HCT116 (cell line): ENCODE measurements around the gene LRRC74B. TPM values are rescaled to one million over a fixed set of nuclear protein-coding genes. Genes with fewer than 3 reads are reported as not detected.
A peak's percentile ranks its signal among the peaks of the same experiment; 100 is the strongest.

ENCODE experiments used
- ATAC-seq: fragments of 200-7000 bp; cut with Tn5 transposase; 2 replicates; pipeline ENCODE4 v1.9.1; 2020; ENCODE audit warnings: mild to moderate bottlenecking, moderate library complexity
- BruUV-seq: library from RNA; stranded (reverse); fragments of 400-500 nt; replicated peaks from 2 replicates; lab custom pipeline; 2021; lab: Mats Ljungman, UMichigan
- CTCF ChIA-PET: fragments of 300-600 bp; sonication (Branson Sonifier 250); formaldehyde crosslinking; loops from one replicate; lab custom pipeline; 2021; ENCODE audit warnings: antibody characterized with exemption; lab: Charles Lee
- POLR2A ChIA-PET: fragments of 300-600, 350-600 bp; sonication (Branson Sonifier 250); formaldehyde crosslinking; loops from one replicate; lab custom pipeline; 2021; ENCODE audit warnings: antibody characterized with exemption; lab: Charles Lee
- RAD21 ChIA-PET, 2 experiments: fragments of 300-600 bp; sonication (Branson Sonifier 250); formaldehyde crosslinking; loops; one replicate each; lab custom pipeline; 2023; ENCODE audit warnings: low total read pairs in 2 of 2; ENCODE audit not compliant: uncharacterized antibody in 2 of 2, unreplicated experiment in 2 of 2, low non-redundant PET in 1 of 2; lab: Charles Lee
- DNase-seq: peaks from one replicate; pipeline ENCODE4 v3.0.0-alpha.2; 2010; ENCODE audit warnings: low read depth, low spot score
- H2AFZ ChIP-seq: fragments of 200-600 bp; shearing (Covaris generic), sonication (generic); 2 replicates; pipeline ENCODE4 v1.6.1; 2017; ENCODE audit warnings: low read depth, mixed run types, mixed read lengths, antibody characterized with exemption, low read length; ENCODE audit not compliant: poor library complexity, severe bottlenecking
- H3K27ac ChIP-seq: 2 replicates; pipeline ENCODE4 v1.5.1; 2012; ENCODE audit warnings: low read depth, low read length
- H3K27me3 ChIP-seq: fragments of 200-600 bp; sonication (generic); 2 replicates; pipeline ENCODE4 v1.6.1; 2016; ENCODE audit warnings: mixed run types, low read length, mixed read lengths; ENCODE audit not compliant: insufficient read depth
- H3K36me3 ChIP-seq, 2 experiments: fragments of 200-500 bp in 1 of 2; fragments of 200-600 bp in 1 of 2; sonication (Bioruptor generic) in 1 of 2; sonication (generic) in 1 of 2; 2 replicates each; pipeline versions ENCODE4 v1.5.1 to v1.6.1; 2014 to 2016; ENCODE audit warnings: low read length in 2 of 2, inconsistent platforms in 1 of 2, mixed read lengths in 1 of 2, mixed run types in 1 of 2; ENCODE audit not compliant: insufficient read depth in 2 of 2, control insufficient read depth in 1 of 2
- H3K4me1 ChIP-seq, 2 experiments: fragments of 200-600 bp in 1 of 2; sonication (generic) in 1 of 2; 2 replicates each; pipeline versions ENCODE4 v1.5.1 to v1.6.1; 2012 to 2017; ENCODE audit warnings: low read length in 2 of 2, inconsistent platforms in 1 of 2, mild to moderate bottlenecking in 1 of 2, mixed read lengths in 1 of 2, mixed run types in 1 of 2, moderate library complexity in 1 of 2; ENCODE audit not compliant: insufficient read depth in 2 of 2, control insufficient read depth in 1 of 2
- H3K4me2 ChIP-seq: fragments of 200-600 bp; sonication (generic); 2 replicates; pipeline ENCODE4 v1.6.1; 2017; ENCODE audit warnings: mixed run types, low read length, mixed read lengths
- H3K4me3 ChIP-seq, 2 experiments: fragments of 200-600 bp in 1 of 2; sonication (generic) in 1 of 2; replicated peaks in 1 of 2; 2 replicates each; pipeline ENCODE4 v1.5.1; 2011 to 2016; ENCODE audit warnings: low read length in 2 of 2, control low read depth in 1 of 2, low read depth in 1 of 2, mild to moderate bottlenecking in 1 of 2, mixed read lengths in 1 of 2, mixed run types in 1 of 2
- H3K79me2 ChIP-seq: fragments of 200-600 bp; sonication (generic); 2 replicates; pipeline ENCODE4 v1.6.1; 2017; ENCODE audit warnings: mild to moderate bottlenecking, mixed run types, low read length, moderate library complexity, mixed read lengths; ENCODE audit not compliant: insufficient read depth
- H3K9ac ChIP-seq: fragments of 200-600 bp; sonication (generic); 2 replicates; pipeline ENCODE4 v1.6.1; 2016; ENCODE audit warnings: low read length, mixed read lengths
- H3K9me2 ChIP-seq: fragments of 200-600 bp; sonication (generic), shearing (Covaris generic); 2 replicates; pipeline ENCODE4 v1.6.1; 2017; ENCODE audit warnings: mixed run types, mild to moderate bottlenecking, moderate library complexity; ENCODE audit not compliant: insufficient read depth
- H3K9me3 ChIP-seq, 2 experiments: fragments of 200-500 bp in 1 of 2; fragments of 200-600 bp in 1 of 2; sonication (Bioruptor generic) in 1 of 2; sonication (generic) in 1 of 2; 2 replicates each; pipeline ENCODE4 v1.6.1; 2014 to 2017; ENCODE audit warnings: low read length in 2 of 2, mixed read lengths in 2 of 2, inconsistent platforms in 1 of 2, low read depth in 1 of 2, mild to moderate bottlenecking in 1 of 2, mixed run types in 1 of 2, moderate library complexity in 1 of 2; ENCODE audit not compliant: control insufficient read depth in 1 of 2, insufficient read depth in 1 of 2
- H4K20me1 ChIP-seq: fragments of 200-600 bp; sonication (generic), shearing (Covaris generic); 2 replicates; pipeline ENCODE4 v1.6.1; 2017; ENCODE audit warnings: mixed run types, mild to moderate bottlenecking, moderate library complexity; ENCODE audit not compliant: insufficient read depth
- ATF3 ChIP-seq: IDR thresholded peaks from 2 replicates; pipeline ENCODE4 v1.6.1; 2012
- CBX3 ChIP-seq: IDR thresholded peaks from 2 replicates; pipeline ENCODE4 v1.6.1; 2012; ENCODE audit warnings: low read depth
- CEBPB ChIP-seq: IDR thresholded peaks from 2 replicates; pipeline ENCODE4 v1.6.1; 2012; ENCODE audit warnings: low read depth
- CTCF ChIP-seq, 3 experiments: fragments of 200-600 bp in 1 of 3; sonication (generic) in 1 of 3; IDR thresholded peaks in 2 of 3; conservative IDR thresholded peaks in 1 of 3; 2 replicates each; pipeline ENCODE4 v1.5.1; 2012 to 2017; ENCODE audit warnings: low read depth in 2 of 3, low read length in 2 of 3, antibody characterized with exemption in 1 of 3, borderline replicate concordance in 1 of 3, control low read depth in 1 of 3, mild to moderate bottlenecking in 1 of 3, mixed read lengths in 1 of 3, mixed run types in 1 of 3, moderate library complexity in 1 of 3; ENCODE audit not compliant: insufficient read depth in 1 of 3
- ELF1 ChIP-seq: IDR thresholded peaks from 2 replicates; pipeline ENCODE4 v1.6.1; 2012; ENCODE audit warnings: low read depth, borderline replicate concordance
- EZH2phosphoT487 ChIP-seq: fragments of 200-600 bp; IDR thresholded peaks from 2 replicates; pipeline ENCODE4 v1.6.1; 2018; ENCODE audit warnings: antibody characterized with exemption, borderline replicate concordance
- FOSL1 ChIP-seq: IDR thresholded peaks from 2 replicates; pipeline ENCODE4 v1.6.1; 2012; ENCODE audit warnings: low read depth
- JUND ChIP-seq: IDR thresholded peaks from 2 replicates; pipeline ENCODE4 v1.6.1; 2012
- POLR2A ChIP-seq: IDR thresholded peaks from 2 replicates; pipeline ENCODE4 v1.7.0; 2011; ENCODE audit warnings: borderline replicate concordance; ENCODE audit not compliant: insufficient read depth, insufficient read length; ENCODE audit errors: extremely low read depth
- POLR2AphosphoS5 ChIP-seq: IDR thresholded peaks from 2 replicates; pipeline ENCODE4 v1.6.1; 2011; ENCODE audit warnings: mild to moderate bottlenecking, low read depth, low read length, moderate library complexity
- RAD21 ChIP-seq: IDR thresholded peaks from 2 replicates; pipeline ENCODE4 v1.6.1; 2012; ENCODE audit warnings: low read depth, mild to moderate bottlenecking
- SIN3A ChIP-seq: IDR thresholded peaks from 2 replicates; pipeline ENCODE4 v1.6.1; 2012; ENCODE audit warnings: low read depth
- SP1 ChIP-seq: IDR thresholded peaks from 2 replicates; pipeline ENCODE4 v1.6.1; 2012; ENCODE audit warnings: low read depth
- SRF ChIP-seq: IDR thresholded peaks from 2 replicates; pipeline ENCODE4 v1.6.1; 2012; ENCODE audit warnings: low read depth
- TCF7L2 ChIP-seq: IDR thresholded peaks from 2 replicates; pipeline ENCODE4 v1.7.0; 2011; ENCODE audit warnings: borderline replicate concordance, inconsistent platforms; ENCODE audit not compliant: insufficient read depth, insufficient read length; ENCODE audit errors: extremely low read depth
- intact Hi-C: fragments of 100-400 bp; cut with micrococcal nuclease; formaldehyde crosslinking; loops from 2 replicates; pipeline ENCODE4 v1.10.0; 2022
- total RNA-seq: library from RNA; stranded (reverse); gene quantifications from one replicate; pipeline ENCODE4 v1.2.1, GENCODE V29; 2021; ENCODE audit not compliant: unreplicated experiment

LRRC74B gene
- total RNA-seq, 1 experiment from 2014 or later: not detected

- CTCF ChIA-PET: interaction anchor here (1.2 kb wide), 1 partner anchor 21 kb away, joined by 3 read pairs; no protein-coding TSS in a partner anchor
- H3K79me2 ChIP-seq: no peaks in the 10 kb centered on the region
- H3K27me3 ChIP-seq: no peaks in the 10 kb centered on the region
- no peaks in the 10 kb centered on the region for H3K9me2 ChIP-seq
- no peaks in the 10 kb centered on the region for H4K20me1 ChIP-seq
- no peak overlapping the region for H2AFZ ChIP-seq
- DNase-seq: no peak
- RAD21 ChIA-PET: no interaction called here
- H3K4me2 ChIP-seq: no peak overlapping the region
- BruUV-seq: no TSS peak
- TF ChIP-seq POLR2AphosphoS5 (no peak), ELF1 (no peak), JUND (no peak), POLR2A (no peak), RAD21 (no peak), CEBPB (no peak), SRF (no peak)
- peaks cover 0 to 31% of the 10 kb centered on the region in 2 experiments; a peak in 2 of 4 replicates for H3K4me1 ChIP-seq
- no peak overlapping the region for H3K9ac ChIP-seq
- H3K4me3 ChIP-seq: no peak overlapping the region
- no peak overlapping the region for H3K27ac ChIP-seq
- intact Hi-C loops: no loop called here
- POLR2A ChIA-PET: no interaction called here
- H3K9me3 ChIP-seq: no peaks in the 10 kb centered on the region
- no peak for ATAC-seq
- H3K36me3 ChIP-seq: no peaks in the 10 kb centered on the region
These were observed 3.8 kb upstream of the LRRC74B start for GRCh38 chr22:21041937-21042336.

GRCh38 chr22:21042978-21043859 is 2.5 kb upstream of the LRRC74B start:
- no peak for DNase-seq
- no TSS peak for BruUV-seq
- no peaks in the 10 kb centered on the region for H4K20me1 ChIP-seq
- H3K79me2 ChIP-seq: no peaks in the 10 kb centered on the region
- H3K27me3 ChIP-seq: no peaks in the 10 kb centered on the region
- no peaks in the 10 kb centered on the region for H3K36me3 ChIP-seq
- H3K4me3 ChIP-seq: no peak overlapping the region
- peaks cover 0 to 31% of the 10 kb centered on the region in 2 experiments; a peak in 2 of 4 replicates for H3K4me1 ChIP-seq
- no peaks in the 10 kb centered on the region for H3K9me3 ChIP-seq
- H3K27ac ChIP-seq: no peak overlapping the region
- H3K9ac ChIP-seq: no peak overlapping the region
- no peaks in the 10 kb centered on the region for H3K9me2 ChIP-seq
- TF ChIP-seq SIN3A (no peak), SRF (no peak), CBX3 (no peak), TCF7L2 (no peak), RAD21 (no peak), SP1 (no peak), ELF1 (no peak), POLR2AphosphoS5 (no peak), CTCF (IDR thresholded peaks at IDR 0.05 in 2 of 3, conservative IDR thresholded peaks at IDR 0.05 in 1 of 3; ENCODE audit: borderline replicate concordance in 1 of 3, insufficient read depth in 1 of 3, low read depth in 2 of 3, low read length in 2 of 3) (no peak), JUND (no peak), ATF3 (no peak), EZH2phosphoT487 (no peak), POLR2A (no peak), FOSL1 (no peak)
- ChIA-PET RAD21 (no interaction called here), POLR2A (no interaction called here), CTCF (interaction anchor here (0.6 kb wide), 1 partner anchor 158 kb away, joined by 4 read pairs; no protein-coding TSS in a partner anchor)
- H2AFZ ChIP-seq: no peak overlapping the region
- intact Hi-C loops: no loop called here
- no peak for ATAC-seq
- 0 out of 2 replicates have a peak overlapping the region, but pooled peaks have one; percentile 4 for H3K4me2 ChIP-seq
